Frontal cortex (tissue), 4 donors: Measurements from ENCODE around the gene NRXN2. TPM values are rescaled to one million over a fixed set of nuclear protein-coding genes. Genes with fewer than 3 reads are reported as not detected.

Experiments used
- DNase-seq, 2 donors: peaks; one replicate each; pipeline ENCODE4 v3.0.0; 2012; ENCODE audit warnings: low spot score in 2 of 2
- FAIRE-seq: peaks from 2 replicates; lab custom pipeline; 2012; peaks lifted over from hg19 to GRCh38; lab: Jason Lieb, UNC
- total RNA-seq: library from RNA; depleted of rRNA; stranded (reverse); fragments of >200 nt; gene quantifications from one replicate; pipeline ENCODE4 v1.2.3, GENCODE V29; 2014
- donor health status: control.
- donor health status: control.
- donor health status: control.

Gene NRXN2
- total RNA-seq, 1 donor from 2014 or later, result 204 TPM

GRCh38 chr11:64745521-64746328, 22.7 kb upstream of the NRXN2 start:
- no peak for FAIRE-seq
- DNase-seq, result peak; percentile 77 to 96

GRCh38 chr11:64745189-64745520, 22.2 kb upstream of the NRXN2 start:
- DNase-seq, result peak; percentile 69 to 77
- no peak for FAIRE-seq

- FAIRE-seq (no peak), DNase-seq (peak; percentile 71 to 74)
Measured at GRCh38 chr11:64744544-64745188, 21.7 kb upstream of the NRXN2 start.

GRCh38 chr11:64743591-64744543, 20.9 kb upstream of the NRXN2 start, which contains the start of gene RASGRP2:
TSS of gene RASGRP2 (minus strand) at chr11:64744142. CDS start at chr11:64742866, 1,276 bp downstream.
- DNase-seq (peak; percentile 66 to 68), FAIRE-seq (no peak)

GRCh38 chr11:64742889-64743590, 20.0 kb upstream of the NRXN2 start:
- DNase-seq, result peak; percentile 87 to 94
- no peak for FAIRE-seq

- no peak for FAIRE-seq
- DNase-seq, result no peak
Measured at GRCh38 chr11:64742087-64742888, 19.3 kb upstream of the NRXN2 start.

- no peak for DNase-seq
- FAIRE-seq, result no peak
Measured at GRCh38 chr11:64741375-64742086, 18.5 kb upstream of the NRXN2 start.

GRCh38 chr11:64739871-64740270, 16.9 kb upstream of the NRXN2 start:
- FAIRE-seq, result no peak
- no peak for DNase-seq

- FAIRE-seq, result no peak
- DNase-seq, result no peak
Measured at GRCh38 chr11:64736654-64737053, 13.7 kb upstream of the NRXN2 start.

GRCh38 chr11:64735725-64736259, 12.8 kb upstream of the NRXN2 start:
- DNase-seq (no peak), FAIRE-seq (no peak)

- no peak for FAIRE-seq
Measured at GRCh38 chr11:64734811-64735724, 12.1 kb upstream of the NRXN2 start.

GRCh38 chr11:64731601-64732000, 8.6 kb upstream of the NRXN2 start:
- FAIRE-seq, result no peak
- DNase-seq, result no peak

More at GRCh38 chr11:64734811-64735724, 12.1 kb upstream of the NRXN2 start:
- no peak for DNase-seq

GRCh38 chr11:64729851-64730382, 6.9 kb upstream of the NRXN2 start:
- FAIRE-seq, result no peak
- DNase-seq, result no peak

- DNase-seq (no peak), FAIRE-seq (no peak)
Measured at GRCh38 chr11:64728757-64729365, 5.9 kb upstream of the NRXN2 start.

- FAIRE-seq (no peak), DNase-seq (no peak)
Measured at GRCh38 chr11:64726867-64727530, 4.0 kb upstream of the NRXN2 start.

GRCh38 chr11:64726211-64726641, 3.2 kb upstream of the NRXN2 start:
- no peak for DNase-seq
- FAIRE-seq, result no peak
